AG08396 (cell line): ENCODE measurements around the gene STAT6.

Experiments used
- DNase-seq: peaks from one replicate; pipeline ENCODE4 v3.0.0; 2012; ENCODE audit warnings: low spot score, mixed read lengths

STAT6 gene

GRCh38 chr12:57047981-57048380 lies 63.2 kb downstream of the STAT6 start:
- no peak for DNase-seq

- DNase-seq = no peak
These were observed 63.9 kb downstream of the STAT6 start for GRCh38 chr12:57046947-57047890.

- no peak for DNase-seq
These were observed 64.9 kb downstream of the STAT6 start for GRCh38 chr12:57046086-57046791.
